Astrocyte of the cerebellum (primary cell): ENCODE measurements around the gene SEC61A1.
A peak's percentile ranks its signal among the peaks of the same experiment; 100 is the strongest.

Experiments used
- DNase-seq: peaks from one replicate; pipeline ENCODE4 v3.0.0-alpha.2; 2011; ENCODE audit warnings: low read depth
- H3K4me3 ChIP-seq: 2 replicates; pipeline ENCODE4 v1.5.1; 2011; ENCODE audit warnings: mild to moderate bottlenecking, low read depth, low read length, moderate library complexity
- in situ Hi-C: cut with HindIII; loops from 2 replicates; pipeline ENCODE4 v1.10.0; 2017; ENCODE audit warnings: low sequenced_read_pairs
- TF ChIP-seq, protein P1 (sequence below): IDR thresholded peaks from 2 replicates; pipeline ENCODE4 v1.5.1; 2012; ENCODE audit warnings: low read length, low read depth, moderate library complexity, mild to moderate bottlenecking; ENCODE audit errors: missing control alignments

The SEC61A1 gene

DNA sequence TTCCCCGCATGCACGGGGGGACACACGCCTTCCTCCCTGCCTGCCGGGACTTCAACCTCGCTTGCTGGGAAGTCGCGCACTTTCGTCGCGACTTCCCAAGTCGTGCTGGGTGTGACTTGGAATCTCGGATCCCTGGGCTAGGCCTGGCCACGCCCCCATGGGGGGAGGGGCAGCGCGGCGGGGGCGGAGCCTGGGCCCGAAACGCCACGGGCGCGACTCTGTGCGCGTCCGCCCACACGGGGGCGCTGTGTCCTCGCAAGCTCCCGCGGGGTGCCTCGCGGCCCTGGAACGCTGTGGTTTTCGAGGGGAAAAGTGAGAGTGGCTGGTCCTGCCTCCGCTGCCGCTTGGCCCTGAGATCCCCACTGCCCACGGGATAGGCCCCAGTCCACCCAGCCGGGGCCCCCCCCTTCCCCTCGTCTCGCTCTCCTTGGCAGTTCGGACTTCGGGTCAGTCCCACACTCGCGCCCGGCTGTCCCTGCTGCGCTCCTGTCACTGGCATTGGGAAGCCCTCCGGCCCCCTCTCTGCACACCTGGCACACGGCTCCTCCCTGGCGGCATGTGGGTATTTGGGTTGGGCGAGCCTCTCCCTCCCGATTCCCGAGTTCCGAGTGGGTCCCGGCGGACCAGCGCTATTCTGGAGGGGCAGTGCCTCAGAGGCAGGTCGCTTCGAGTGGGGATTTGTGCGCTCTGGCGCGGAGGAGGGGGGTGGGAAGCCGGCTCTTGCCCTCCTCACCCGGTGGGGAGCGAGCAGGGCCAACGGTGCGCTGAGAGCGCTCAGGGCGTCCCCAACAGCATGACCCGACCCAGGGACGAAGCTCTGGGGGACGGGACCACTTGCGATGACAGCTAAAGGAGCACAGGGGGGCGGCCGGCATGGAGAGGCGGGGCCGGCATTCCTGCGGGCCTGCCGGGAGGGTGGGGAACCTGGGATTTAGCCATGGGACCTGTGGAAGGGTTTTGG is 23.6 kb downstream of the SEC61A1 start:
- peak; percentile 70 for DNase-seq
- in situ Hi-C loops: no loop called here
- TF ChIP-seq, protein P1, sequence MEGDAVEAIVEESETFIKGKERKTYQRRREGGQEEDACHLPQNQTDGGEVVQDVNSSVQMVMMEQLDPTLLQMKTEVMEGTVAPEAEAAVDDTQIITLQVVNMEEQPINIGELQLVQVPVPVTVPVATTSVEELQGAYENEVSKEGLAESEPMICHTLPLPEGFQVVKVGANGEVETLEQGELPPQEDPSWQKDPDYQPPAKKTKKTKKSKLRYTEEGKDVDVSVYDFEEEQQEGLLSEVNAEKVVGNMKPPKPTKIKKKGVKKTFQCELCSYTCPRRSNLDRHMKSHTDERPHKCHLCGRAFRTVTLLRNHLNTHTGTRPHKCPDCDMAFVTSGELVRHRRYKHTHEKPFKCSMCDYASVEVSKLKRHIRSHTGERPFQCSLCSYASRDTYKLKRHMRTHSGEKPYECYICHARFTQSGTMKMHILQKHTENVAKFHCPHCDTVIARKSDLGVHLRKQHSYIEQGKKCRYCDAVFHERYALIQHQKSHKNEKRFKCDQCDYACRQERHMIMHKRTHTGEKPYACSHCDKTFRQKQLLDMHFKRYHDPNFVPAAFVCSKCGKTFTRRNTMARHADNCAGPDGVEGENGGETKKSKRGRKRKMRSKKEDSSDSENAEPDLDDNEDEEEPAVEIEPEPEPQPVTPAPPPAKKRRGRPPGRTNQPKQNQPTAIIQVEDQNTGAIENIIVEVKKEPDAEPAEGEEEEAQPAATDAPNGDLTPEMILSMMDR: peak; percentile 86
- peak overlapping the region; percentile 22 for H3K4me3 ChIP-seq

DNA sequence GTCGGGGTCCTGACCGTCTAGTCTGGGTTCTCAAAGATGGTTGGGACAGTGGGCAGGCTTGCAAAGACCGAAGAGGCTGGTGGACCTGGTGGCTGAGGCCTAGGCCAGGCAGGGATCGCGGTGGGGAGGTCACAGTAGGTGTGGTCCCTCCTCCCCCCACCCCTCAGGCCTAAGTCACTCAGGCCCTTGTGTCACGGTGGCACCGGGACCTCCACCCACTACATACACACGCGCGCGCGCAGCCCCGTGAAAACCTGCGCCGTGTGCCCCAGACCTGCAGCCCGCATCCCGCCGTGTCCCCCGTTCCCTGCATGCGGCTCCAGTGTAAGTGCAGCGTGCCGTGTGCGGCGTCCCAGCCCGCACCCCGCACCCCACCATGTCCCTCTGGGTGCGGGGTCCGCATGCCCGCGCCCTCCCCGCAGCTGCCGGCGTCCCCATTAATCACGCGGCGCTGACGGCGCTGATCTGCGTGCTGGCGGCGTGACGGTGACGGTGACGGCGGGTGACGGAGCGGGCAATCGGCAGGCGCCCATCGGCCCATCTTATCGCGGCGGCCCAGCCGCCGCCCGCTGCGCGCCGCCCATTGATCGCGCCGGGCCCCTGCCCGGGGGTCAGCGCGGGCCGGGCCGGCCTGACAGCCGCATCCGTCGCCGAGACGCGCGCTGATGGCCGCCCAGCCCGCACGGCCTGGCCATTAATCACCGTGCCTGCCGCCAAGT is 24.4 kb downstream of the SEC61A1 start:
- in situ Hi-C loops: no loop called here
- no peak for DNase-seq
- TF ChIP-seq, protein P1: no peak
- peak overlapping the region; percentile 22 for H3K4me3 ChIP-seq

DNA sequence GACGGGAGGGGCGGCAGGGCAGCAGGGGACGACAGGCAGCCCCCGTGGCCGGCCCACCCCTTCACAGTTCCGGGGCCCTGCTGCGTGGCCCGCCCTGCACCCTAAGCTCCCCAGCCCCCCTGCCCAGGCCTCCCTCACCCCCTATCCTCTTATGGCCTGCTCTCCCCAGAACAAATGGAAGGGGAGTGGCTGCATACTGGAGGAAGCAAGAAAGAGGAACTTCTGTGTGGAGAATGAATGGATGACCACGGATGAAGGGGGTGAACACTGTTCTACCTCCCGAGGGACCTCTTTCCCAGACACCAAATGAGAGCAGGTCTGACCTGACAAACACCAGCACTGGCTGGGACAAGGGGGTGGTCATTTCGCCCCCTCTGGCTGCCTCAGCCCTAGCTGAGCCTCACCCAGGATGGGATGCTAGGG is 25.0 kb downstream of the SEC61A1 start:
- TF ChIP-seq, protein P1: no peak
- H3K4me3 ChIP-seq: no peak overlapping the region
- in situ Hi-C loops: no loop called here
- DNase-seq: no peak

DNA sequence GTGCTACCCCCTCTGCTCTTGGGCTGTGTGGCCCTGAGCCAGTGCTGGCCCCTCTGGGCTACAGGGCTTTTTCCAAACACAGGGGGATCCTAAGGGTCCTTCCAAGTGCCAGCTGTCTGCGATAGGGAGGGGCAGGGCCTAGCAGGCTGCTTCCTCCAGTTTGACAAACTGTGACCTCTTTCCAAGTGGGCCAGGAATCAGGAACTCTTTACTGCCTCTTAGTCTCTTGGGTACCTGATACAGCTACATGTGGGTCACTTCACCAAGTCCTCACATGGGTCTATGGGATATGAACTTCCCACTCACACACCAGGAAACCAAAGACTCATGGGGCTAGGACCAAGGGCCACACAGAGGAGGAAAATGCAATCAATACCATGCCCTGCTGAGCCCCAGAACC is 25.4 kb downstream of the SEC61A1 start:
- no peak for DNase-seq
- in situ Hi-C loops: no loop called here
- TF ChIP-seq, protein P1: no peak
- no peak overlapping the region for H3K4me3 ChIP-seq

DNA sequence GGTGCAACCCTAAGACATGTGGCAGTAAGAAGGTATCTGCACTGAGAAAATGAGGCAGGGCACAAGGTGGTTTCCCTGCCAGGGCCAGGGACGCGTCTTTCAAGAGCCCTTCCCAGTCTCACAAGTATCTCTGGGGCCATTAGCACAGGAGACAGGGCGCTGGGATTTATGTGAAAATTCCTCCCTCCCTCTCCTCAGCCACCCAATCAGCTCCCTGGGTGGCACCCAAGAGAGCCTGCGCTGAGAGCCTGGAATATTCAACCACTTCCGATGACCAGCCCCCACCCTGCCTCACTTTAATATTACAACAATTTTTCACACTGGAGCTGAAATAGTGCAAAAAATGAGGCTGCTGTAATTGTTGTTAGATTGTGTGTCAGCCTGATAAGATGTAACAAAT is 26.1 kb downstream of the SEC61A1 start:
- TF ChIP-seq, protein P1: no peak
- no peak for DNase-seq
- no peak overlapping the region for H3K4me3 ChIP-seq
- in situ Hi-C loops: no loop called here

DNA sequence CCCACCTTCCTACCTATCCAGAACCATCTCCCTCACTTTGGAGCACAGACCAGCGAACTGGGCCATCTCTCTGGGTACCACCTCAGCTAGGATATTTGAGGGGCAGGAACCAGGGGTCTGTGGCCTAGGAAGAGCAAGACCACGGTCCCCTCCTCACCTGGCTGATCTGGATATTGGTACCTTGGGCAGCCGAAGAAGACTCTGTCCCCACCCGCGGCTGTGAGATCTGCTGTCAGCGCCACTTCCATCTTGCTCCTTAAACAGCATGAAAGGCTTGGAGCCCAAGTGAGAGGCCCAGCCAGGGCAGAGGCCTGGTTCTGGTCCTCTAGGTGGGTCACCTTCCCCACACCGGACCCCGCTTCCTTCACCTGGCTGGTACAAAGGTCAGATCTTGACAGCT is 26.6 kb downstream of the SEC61A1 start:
- no peak overlapping the region for H3K4me3 ChIP-seq

More for the DNA sequence above, 26.6 kb downstream of the SEC61A1 start:
- TF ChIP-seq, protein P1: no peak
- no peak for DNase-seq
- in situ Hi-C loops: no loop called here
